Uterus (tissue), 4 donors: Measurements from ENCODE around the gene MIGA2. TPM values are rescaled to one million over a fixed set of nuclear protein-coding genes. Genes with fewer than 3 reads are reported as not detected.
"Not testable (repeated sequence)": the region's sequence is repeated elsewhere in the genome, so short reads cannot be mapped to it uniquely, and the experiment has no call there.

Source experiments
- DNase-seq, 2 donors: peaks; one replicate each; pipeline ENCODE4 v3.0.0-alpha.2; 2019 to 2020
- H3K27ac ChIP-seq, 2 donors: fragments of 200-600 bp; sonication (generic); 1 replicate in 1 of 2; 2 replicates in 1 of 2; pipeline ENCODE4 v1.5.1; 2016 to 2018
- H3K27me3 ChIP-seq, 2 donors: fragments of 200-600 bp; sonication (generic); one replicate each; pipeline ENCODE4 v1.5.1; 2018 to 2019; ENCODE audit warnings: control low read depth in 1 of 2
- H3K36me3 ChIP-seq, 2 donors: fragments of 200-600 bp; sonication (generic); one replicate each; pipeline ENCODE4 v1.5.1; 2019; ENCODE audit warnings: control low read depth in 1 of 2
- H3K4me1 ChIP-seq, 2 donors: fragments of 200-600 bp; sonication (generic); one replicate each; pipeline ENCODE4 v1.5.1; 2018 to 2019; ENCODE audit warnings: control low read depth in 1 of 2
- H3K4me3 ChIP-seq, 2 donors: fragments of 200-600 bp; sonication (generic); 1 replicate in 1 of 2; 2 replicates in 1 of 2; pipeline ENCODE4 v1.5.1; 2018 to 2019; ENCODE audit warnings: mild to moderate bottlenecking in 1 of 2
- H3K9me3 ChIP-seq, 2 donors: fragments of 200-600 bp; sonication (generic); one replicate each; pipeline ENCODE4 v1.5.1; 2019; ENCODE audit warnings: control low read depth in 1 of 2
- POLR2A ChIP-seq, 2 donors: fragments of 450-650 bp; IDR thresholded peaks; one replicate each; pipeline ENCODE4 v1.6.1; 2016; ENCODE audit warnings: antibody characterized with exemption in 2 of 2, mild to moderate bottlenecking in 1 of 2, moderate library complexity in 1 of 2
- intact Hi-C: fragments of 100-400 bp; cut with DNase I; formaldehyde crosslinking; loops from one replicate; pipeline ENCODE4 v1.15.1; 2023; ENCODE audit warnings: low total_unique reads
- total RNA-seq, 4 donors: library from RNA; depleted of rRNA in 3 of 4; stranded (reverse); fragments of >200 nt in 3 of 4; gene quantifications; one replicate each; pipeline versions ENCODE4 v1.1.0 to v1.2.4, GENCODE V29; 2014 to 2023
- TF ChIP-seq, protein P1 (sequence below), 4 experiments: fragments of 200-600 bp in 2 of 4; fragments of 450-650 bp in 2 of 4; sonication (generic) in 2 of 4; IDR thresholded peaks; one replicate each; pipeline ENCODE4 v1.5.1; 2016 to 2019; ENCODE audit warnings: antibody characterized with exemption in 4 of 4, mild to moderate bottlenecking in 2 of 4, moderate library complexity in 1 of 4
- donor health status: DM: yes; HTN: yes; CAD: no.

MIGA2 gene
- total RNA-seq, 4 donors from 2014 or later, result 13.2 to 36.5 (median 34.0) TPM

DNA sequence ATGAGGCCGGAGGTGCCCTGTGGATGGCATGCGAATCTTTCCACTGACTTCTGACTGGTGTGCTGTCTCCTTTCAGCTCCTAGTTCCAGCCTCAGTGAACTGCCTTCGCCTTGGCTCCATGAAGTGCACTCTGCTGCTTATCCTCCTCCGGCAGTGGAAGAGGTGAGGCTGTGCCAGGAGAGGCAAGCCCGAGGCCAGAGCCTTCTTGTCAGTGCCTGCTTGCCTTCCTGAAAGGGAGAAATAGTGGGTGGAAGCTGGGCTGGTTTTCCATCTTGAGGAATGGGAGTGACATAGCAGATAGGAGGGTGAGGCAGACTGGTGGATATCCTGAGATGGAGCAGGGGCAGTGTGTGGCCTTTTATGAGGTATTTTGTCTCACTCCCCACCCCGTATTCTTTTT is 38.0 kb upstream of the MIGA2 start:
- Histone ChIP-seq H3K9me3 (no peaks in the 10 kb centered on the region), H3K27me3 (no peaks in the 10 kb centered on the region), H3K4me1 (no peaks in the 10 kb centered on the region), H3K36me3 (no peaks in the 10 kb centered on the region), H3K27ac (no peak overlapping the region), H3K4me3 (no peak overlapping the region)
- DNase-seq, result no peak
- TF ChIP-seq, protein P1, sequence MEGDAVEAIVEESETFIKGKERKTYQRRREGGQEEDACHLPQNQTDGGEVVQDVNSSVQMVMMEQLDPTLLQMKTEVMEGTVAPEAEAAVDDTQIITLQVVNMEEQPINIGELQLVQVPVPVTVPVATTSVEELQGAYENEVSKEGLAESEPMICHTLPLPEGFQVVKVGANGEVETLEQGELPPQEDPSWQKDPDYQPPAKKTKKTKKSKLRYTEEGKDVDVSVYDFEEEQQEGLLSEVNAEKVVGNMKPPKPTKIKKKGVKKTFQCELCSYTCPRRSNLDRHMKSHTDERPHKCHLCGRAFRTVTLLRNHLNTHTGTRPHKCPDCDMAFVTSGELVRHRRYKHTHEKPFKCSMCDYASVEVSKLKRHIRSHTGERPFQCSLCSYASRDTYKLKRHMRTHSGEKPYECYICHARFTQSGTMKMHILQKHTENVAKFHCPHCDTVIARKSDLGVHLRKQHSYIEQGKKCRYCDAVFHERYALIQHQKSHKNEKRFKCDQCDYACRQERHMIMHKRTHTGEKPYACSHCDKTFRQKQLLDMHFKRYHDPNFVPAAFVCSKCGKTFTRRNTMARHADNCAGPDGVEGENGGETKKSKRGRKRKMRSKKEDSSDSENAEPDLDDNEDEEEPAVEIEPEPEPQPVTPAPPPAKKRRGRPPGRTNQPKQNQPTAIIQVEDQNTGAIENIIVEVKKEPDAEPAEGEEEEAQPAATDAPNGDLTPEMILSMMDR (IDR thresholded peaks at IDR 0.05), result no peak
- no peak for TF ChIP-seq POLR2A (IDR thresholded peaks at IDR 0.05)
- intact Hi-C loops, result no loop called here

DNA sequence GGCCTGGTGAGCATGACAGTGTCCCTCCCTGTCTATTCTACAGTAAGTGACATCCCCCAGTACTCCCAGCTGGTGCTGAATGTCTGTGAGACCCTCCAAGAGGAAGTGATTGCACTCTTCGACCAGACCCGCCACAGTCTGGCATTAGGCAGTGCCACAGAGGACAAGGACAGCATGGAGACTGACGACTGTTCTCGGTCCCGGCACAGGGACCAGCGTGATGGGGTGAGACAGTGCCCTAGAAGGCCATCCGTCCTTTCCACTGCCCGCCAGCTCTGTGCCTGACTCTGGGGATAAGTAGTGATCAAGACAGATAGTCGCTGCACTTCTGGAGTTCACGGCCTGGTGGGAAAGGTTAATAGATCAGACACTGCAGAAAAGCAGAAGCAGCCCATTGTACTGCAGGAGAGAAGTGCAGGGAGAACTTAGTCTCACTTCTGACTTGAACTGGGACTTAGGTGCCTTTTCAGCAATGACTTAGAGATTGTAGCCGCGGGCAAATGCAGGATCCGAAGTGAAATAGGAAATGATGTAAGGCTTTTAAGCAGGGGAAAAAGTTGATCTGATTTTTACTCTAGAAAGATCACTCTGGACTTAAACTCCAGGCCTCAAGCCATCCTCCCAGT is 36.7 kb upstream of the MIGA2 start:
- Histone ChIP-seq H3K9me3 (no peaks in the 10 kb centered on the region), H3K27me3 (no peaks in the 10 kb centered on the region), H3K36me3 (no peaks in the 10 kb centered on the region), H3K27ac (no peak overlapping the region), H3K4me1 (no peaks in the 10 kb centered on the region), H3K4me3 (no peak overlapping the region)
- DNase-seq, result no peak
- intact Hi-C loops, result no loop called here
- TF ChIP-seq POLR2A (IDR thresholded peaks at IDR 0.05), result no peak
- TF ChIP-seq, protein P1 (IDR thresholded peaks at IDR 0.05), result no peak

DNA sequence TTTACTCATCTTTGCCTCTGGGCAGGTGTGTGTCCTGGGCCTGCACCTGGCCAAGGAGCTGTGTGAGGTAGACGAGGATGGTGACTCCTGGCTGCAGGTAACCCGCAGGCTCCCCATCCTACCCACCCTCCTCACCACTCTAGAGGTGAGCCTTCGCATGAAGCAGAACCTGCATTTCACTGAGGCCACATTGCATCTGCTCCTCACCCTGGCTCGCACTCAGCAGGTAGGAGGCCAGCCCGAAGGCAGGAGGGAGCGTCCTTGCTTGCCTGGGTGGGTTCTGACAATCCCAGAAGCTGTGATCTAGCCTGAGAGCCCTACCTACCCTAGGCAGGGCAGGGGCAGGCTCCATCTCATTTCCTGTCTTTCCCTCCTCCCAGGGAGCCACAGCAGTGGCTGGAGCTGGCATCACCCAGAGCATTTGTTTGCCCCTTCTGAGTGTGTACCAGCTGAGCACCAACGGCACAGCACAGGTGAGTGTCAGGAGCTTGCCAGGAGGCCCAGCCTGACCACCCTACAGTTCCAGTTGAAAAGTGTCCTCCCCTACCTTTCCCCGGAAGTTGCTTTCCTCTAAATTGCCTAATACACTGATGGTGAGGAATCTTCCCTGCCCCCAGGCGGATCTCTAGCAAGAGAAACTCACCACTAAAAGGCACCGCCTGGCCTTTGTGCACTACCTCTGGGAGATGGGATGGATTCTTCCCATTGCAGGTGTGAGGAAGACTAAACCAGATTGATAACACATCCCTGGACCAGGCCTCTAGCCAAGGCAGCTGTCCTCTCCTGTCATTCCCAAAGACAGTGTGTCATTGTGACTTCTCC is 34.7 kb upstream of the MIGA2 start:
- Histone ChIP-seq H3K4me1 (no peaks in the 10 kb centered on the region), H3K4me3 (no peak overlapping the region), H3K9me3 (no peaks in the 10 kb centered on the region), H3K27ac (no peak overlapping the region), H3K27me3 (no peaks in the 10 kb centered on the region), H3K36me3 (no peaks in the 10 kb centered on the region)
- TF ChIP-seq, protein P1 (IDR thresholded peaks at IDR 0.05), result no peak
- TF ChIP-seq POLR2A (IDR thresholded peaks at IDR 0.05), result no peak
- DNase-seq, result no peak
- intact Hi-C loops, result no loop called here

DNA sequence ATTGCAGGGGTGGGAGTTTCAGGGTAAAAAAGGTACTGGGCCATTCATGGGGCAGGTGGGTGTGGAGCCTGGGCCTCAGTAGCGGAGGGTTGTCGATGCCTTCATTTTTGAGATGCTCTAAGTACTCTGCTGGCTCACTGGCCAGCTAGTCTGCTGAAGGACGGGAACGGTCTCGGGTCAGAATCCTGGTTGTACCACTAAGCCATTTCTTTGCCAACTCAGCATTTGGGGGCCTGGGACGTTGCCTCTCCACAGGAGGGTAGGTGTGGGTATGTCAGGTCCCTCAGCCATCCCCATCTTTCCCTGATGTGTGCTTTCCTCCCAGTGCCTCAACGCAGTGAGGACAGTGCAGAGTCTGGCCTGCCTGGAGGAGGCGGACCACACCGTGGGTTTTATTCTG is 33.4 kb upstream of the MIGA2 start:
- Histone ChIP-seq H3K9me3 (no peaks in the 10 kb centered on the region), H3K4me3 (no peak overlapping the region), H3K27me3 (no peaks in the 10 kb centered on the region), H3K36me3 (no peaks in the 10 kb centered on the region), H3K27ac (no peak overlapping the region), H3K4me1 (no peaks in the 10 kb centered on the region)
- no peak for DNase-seq
- TF ChIP-seq POLR2A (IDR thresholded peaks at IDR 0.05), result no peak
- TF ChIP-seq, protein P1 (IDR thresholded peaks at IDR 0.05), result no peak
- intact Hi-C loops, result no loop called here

DNA sequence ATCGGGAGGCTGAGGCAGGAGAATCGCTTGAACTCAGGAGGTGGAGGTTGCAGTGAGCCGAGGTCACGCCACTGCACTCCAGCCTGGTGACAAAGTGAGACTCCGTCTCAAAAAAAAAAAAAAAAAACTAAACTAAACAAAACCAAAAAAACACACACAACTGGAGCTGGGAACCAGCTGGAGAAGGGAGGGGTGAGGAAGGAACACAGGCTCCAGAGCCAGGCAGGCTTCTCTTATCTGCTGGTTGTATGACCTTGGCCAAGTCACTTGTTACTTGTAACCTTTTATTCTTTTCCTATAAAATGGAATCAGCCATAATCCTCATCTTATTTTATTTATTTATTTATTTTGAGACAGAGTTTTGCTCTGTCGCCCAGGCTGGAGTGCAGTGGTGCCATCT is 32.3 kb upstream of the MIGA2 start:
- DNase-seq, intact Hi-C loops: not testable (repeated sequence)

More for the DNA sequence above, 32.3 kb upstream of the MIGA2 start:
- not testable (repeated sequence) for H3K4me1 ChIP-seq, H3K27me3 ChIP-seq, H3K27ac ChIP-seq, H3K4me3 ChIP-seq, H3K9me3 ChIP-seq, H3K36me3 ChIP-seq
